Mesenchymal stem cell (in vitro differentiated cells and primary cell): ENCODE results near the gene CBY1.
A peak's percentile ranks its signal among the peaks of the same experiment; 100 is the strongest.

ENCODE experiments used
- DNase-seq: peaks from one replicate; pipeline ENCODE4 v3.0.0-alpha.2; 2013
- H2AFZ ChIP-seq: one replicate; pipeline ENCODE4 v1.6.1; 2013; ENCODE audit warnings: low read depth, mild to moderate bottlenecking, control low read depth, inconsistent platforms, low read length, moderate library complexity
- H2AK5ac ChIP-seq: 2 replicates; pipeline ENCODE4 v1.6.1; 2013; ENCODE audit warnings: low read length, moderate library complexity, mild to moderate bottlenecking, inconsistent platforms; ENCODE audit not compliant: severe bottlenecking
- H2BK120ac ChIP-seq: one replicate; pipeline ENCODE4 v1.6.1; 2013; ENCODE audit warnings: low read depth, mild to moderate bottlenecking, inconsistent platforms, low read length, moderate library complexity
- H2BK12ac ChIP-seq, 2 experiments: one replicate each; pipeline ENCODE4 v1.6.1; 2013; ENCODE audit warnings: inconsistent platforms in 2 of 2, low read length in 2 of 2, mild to moderate bottlenecking in 2 of 2, moderate library complexity in 2 of 2, control low read depth in 1 of 2
- H2BK15ac ChIP-seq: one replicate; pipeline ENCODE4 v1.6.1; 2013; ENCODE audit warnings: mild to moderate bottlenecking, low read depth, inconsistent platforms; ENCODE audit not compliant: poor library complexity, severe bottlenecking
- H2BK5ac ChIP-seq: 2 replicates; pipeline ENCODE4 v1.6.1; 2013; ENCODE audit warnings: low read depth, mild to moderate bottlenecking, low read length, control low read depth, inconsistent platforms; ENCODE audit not compliant: poor library complexity, severe bottlenecking
- H3K14ac ChIP-seq, 2 experiments: one replicate each; pipeline ENCODE4 v1.6.1; 2013; ENCODE audit warnings: inconsistent platforms in 2 of 2, low read length in 2 of 2, control low read depth in 1 of 2, mild to moderate bottlenecking in 1 of 2, moderate library complexity in 1 of 2
- H3K18ac ChIP-seq, 2 experiments: one replicate each; pipeline ENCODE4 v1.6.1; 2013; ENCODE audit warnings: inconsistent platforms in 2 of 2, low read length in 2 of 2, control low read depth in 1 of 2, low read depth in 1 of 2, mild to moderate bottlenecking in 1 of 2
- H3K23ac ChIP-seq, 2 experiments: one replicate each; pipeline ENCODE4 v1.6.1; 2013; ENCODE audit warnings: inconsistent platforms in 2 of 2, low read length in 2 of 2, mild to moderate bottlenecking in 2 of 2, moderate library complexity in 2 of 2, control low read depth in 1 of 2
- H3K27ac ChIP-seq: 2 replicates; pipeline ENCODE4 v1.5.1; 2013; ENCODE audit warnings: mild to moderate bottlenecking, moderate library complexity, low read length, control low read depth, inconsistent platforms; ENCODE audit not compliant: poor library complexity, severe bottlenecking
- H3K27me3 ChIP-seq, 2 experiments: 2 replicates each; pipeline versions ENCODE4 v1.6.1 to v1.7.0; 2013; ENCODE audit warnings: low read length in 2 of 2, mild to moderate bottlenecking in 2 of 2, moderate library complexity in 2 of 2, control low read depth in 1 of 2, inconsistent platforms in 1 of 2; ENCODE audit not compliant: control insufficient read depth in 1 of 2, insufficient read depth in 1 of 2
- H3K36me3 ChIP-seq, 2 experiments: 2 replicates each; pipeline versions ENCODE4 v1.6.1 to v1.7.0; 2013; ENCODE audit warnings: low read length in 2 of 2, control low read depth in 1 of 2, inconsistent platforms in 1 of 2, low read depth in 1 of 2, mild to moderate bottlenecking in 1 of 2; ENCODE audit not compliant: insufficient read depth in 2 of 2, control insufficient read depth in 1 of 2
- H3K4ac ChIP-seq, 2 experiments: one replicate each; pipeline ENCODE4 v1.6.1; 2013; ENCODE audit warnings: inconsistent platforms in 2 of 2, low read length in 2 of 2, mild to moderate bottlenecking in 2 of 2, moderate library complexity in 2 of 2, control low read depth in 1 of 2, low read depth in 1 of 2
- H3K4me1 ChIP-seq: 2 replicates; pipeline ENCODE4 v1.6.1; 2013; ENCODE audit warnings: low read depth, low read length, control low read depth; ENCODE audit not compliant: control insufficient read depth, insufficient read depth
- H3K4me2 ChIP-seq: 2 replicates; pipeline ENCODE4 v1.6.1; 2013; ENCODE audit warnings: low read length, mild to moderate bottlenecking, inconsistent platforms; ENCODE audit not compliant: poor library complexity, severe bottlenecking
- H3K4me3 ChIP-seq, 2 experiments: 2 replicates each; pipeline versions ENCODE4 v1.5.1 to v1.7.0; 2013; ENCODE audit warnings: low read length in 2 of 2, mild to moderate bottlenecking in 2 of 2, control low read depth in 1 of 2, low read depth in 1 of 2; ENCODE audit not compliant: insufficient read depth in 1 of 2
- H3K79me1 ChIP-seq: replicated peaks from 2 replicates; pipeline ENCODE4 v1.6.1; 2013; ENCODE audit warnings: mild to moderate bottlenecking, control low read depth, low read length, inconsistent platforms; ENCODE audit not compliant: poor library complexity, severe bottlenecking
- H3K9ac ChIP-seq: 2 replicates; pipeline ENCODE4 v1.7.0; 2013; ENCODE audit warnings: mild to moderate bottlenecking, low read length, moderate library complexity
- H3K9me3 ChIP-seq: 2 replicates; pipeline ENCODE4 v1.7.0; 2013; ENCODE audit warnings: mild to moderate bottlenecking, low read length; ENCODE audit not compliant: control insufficient read depth
- H4K8ac ChIP-seq: one replicate; pipeline ENCODE4 v1.6.1; 2013; ENCODE audit warnings: inconsistent platforms, mild to moderate bottlenecking, low read length, moderate library complexity
- H4K91ac ChIP-seq: one replicate; pipeline ENCODE4 v1.6.1; 2013; ENCODE audit warnings: mild to moderate bottlenecking, low read length, inconsistent platforms
- WGBS: methylation state at CpG from one replicate; pipeline ENCODE4 v1.1.7; 2013; ENCODE audit warnings: mixed read lengths; 5-methylcytosine and 5-hydroxymethylcytosine counted together

The CBY1 gene

GRCh38 chr22:38681582-38682335, 25.3 kb downstream of the CBY1 start, which contains the start of gene TOMM22:
TSS of gene TOMM22 (plus strand) at chr22:38681957. CDS start at chr22:38681979, 22 bp downstream.
- H3K4me1 ChIP-seq, result peaks cover 8% of the 10 kb centered on the region
- H4K91ac ChIP-seq, result peak within 1 kb of the TSS; percentile 89
- H3K14ac ChIP-seq, result no peak within 1 kb of the TSS
- H3K79me1 ChIP-seq, result peaks cover 32% of the 10 kb centered on the region
- no peak within 1 kb of the TSS for H3K23ac ChIP-seq
- peak within 1 kb of the TSS; percentile 96 for H3K9ac ChIP-seq
- H3K36me3 ChIP-seq, result peaks cover 30 to 37% of the 10 kb centered on the region in 2 experiments
- H2BK12ac ChIP-seq, result no peak within 1 kb of the TSS
- H2AK5ac ChIP-seq, result no peak within 1 kb of the TSS
- DNase-seq, result peak; percentile 92
- peak within 1 kb of the TSS; percentile 24 for H3K27ac ChIP-seq
- H2BK15ac ChIP-seq, result no peak within 1 kb of the TSS
- peak within 1 kb of the TSS; percentile 97 for H3K4me2 ChIP-seq
- peak within 1 kb of the TSS; percentile 100 for H4K8ac ChIP-seq
- no peak within 1 kb of the TSS for H2BK5ac ChIP-seq
- no peaks in the 10 kb centered on the region for H3K9me3 ChIP-seq
- peak within 1 kb of the TSS; percentile 90 for H2AFZ ChIP-seq
- no peak within 1 kb of the TSS for H2BK120ac ChIP-seq
- peak within 1 kb of the TSS; percentile 88 to 99 for H3K4me3 ChIP-seq
- peak within 1 kb of the TSS; percentile 62 to 95 for H3K18ac ChIP-seq
- peak within 1 kb of the TSS; percentile 54 to 69 for H3K4ac ChIP-seq
- under 1% methylated on average over 60 of the region's 60 CpGs for WGBS
- no peaks in the 10 kb centered on the region for H3K27me3 ChIP-seq

- Histone ChIP-seq H3K4me2 (no peak overlapping the region), H2BK15ac (no peak overlapping the region), H2AFZ (no peak overlapping the region), H3K9ac (no peak overlapping the region), H3K36me3 (peaks cover 47 to 67% of the 10 kb centered on the region in 2 experiments), H3K79me1 (peaks cover 44% of the 10 kb centered on the region), H3K14ac (no peak overlapping the region), H4K91ac (no peak overlapping the region), H3K9me3 (no peaks in the 10 kb centered on the region), H3K27ac (no peak overlapping the region), H3K4me3 (no peak overlapping the region), H3K27me3 (no peaks in the 10 kb centered on the region), H2AK5ac (no peak overlapping the region), H3K18ac (no peak overlapping the region), H2BK5ac (no peak overlapping the region), H3K23ac (no peak overlapping the region), H3K4ac (no peak overlapping the region), H3K4me1 (peaks cover 10% of the 10 kb centered on the region), H2BK120ac (no peak overlapping the region), H4K8ac (no peak overlapping the region), H2BK12ac (no peak overlapping the region)
- 97% methylated on average over 9 of the region's 9 CpGs for WGBS
- no peak for DNase-seq
Observed at GRCh38 chr22:38684895-38685294, 28.5 kb downstream of the CBY1 start.

GRCh38 chr22:38685761-38686160, 29.3 kb downstream of the CBY1 start:
- no peak overlapping the region for H3K9ac ChIP-seq
- H3K14ac ChIP-seq, result no peak overlapping the region
- H3K18ac ChIP-seq, result no peak overlapping the region
- no peak for DNase-seq
- H3K4me3 ChIP-seq, result no peak overlapping the region
- no peak overlapping the region for H3K4ac ChIP-seq
- H3K23ac ChIP-seq, result no peak overlapping the region
- peaks cover 55 to 75% of the 10 kb centered on the region in 2 experiments for H3K36me3 ChIP-seq
- WGBS, result 100% methylated on average over 1 of the region's 1 CpG
- peaks cover 42% of the 10 kb centered on the region for H3K79me1 ChIP-seq
- no peak overlapping the region for H2AFZ ChIP-seq
- H2BK12ac ChIP-seq, result no peak overlapping the region
- H3K4me1 ChIP-seq, result peaks cover 10% of the 10 kb centered on the region
- no peak overlapping the region for H2BK15ac ChIP-seq
- H3K9me3 ChIP-seq, result no peaks in the 10 kb centered on the region
- no peak overlapping the region for H3K27ac ChIP-seq
- H2BK5ac ChIP-seq, result no peak overlapping the region
- no peaks in the 10 kb centered on the region for H3K27me3 ChIP-seq
- no peak overlapping the region for H3K4me2 ChIP-seq
- no peak overlapping the region for H4K8ac ChIP-seq
- no peak overlapping the region for H2AK5ac ChIP-seq
- no peak overlapping the region for H2BK120ac ChIP-seq
- no peak overlapping the region for H4K91ac ChIP-seq

- Histone ChIP-seq H4K8ac (no peak overlapping the region), H3K27ac (no peak overlapping the region), H2BK120ac (no peak overlapping the region), H3K79me1 (peaks cover 38% of the 10 kb centered on the region), H3K36me3 (peaks cover 46 to 87% of the 10 kb centered on the region in 2 experiments), H3K4ac (no peak overlapping the region), H2BK5ac (no peak overlapping the region), H3K4me2 (no peak overlapping the region), H2AK5ac (no peak overlapping the region), H3K9ac (no peak overlapping the region), H3K9me3 (no peaks in the 10 kb centered on the region), H2AFZ (no peak overlapping the region), H2BK15ac (no peak overlapping the region), H4K91ac (no peak overlapping the region), H3K4me1 (peaks cover 2% of the 10 kb centered on the region), H3K14ac (no peak overlapping the region), H3K23ac (no peak overlapping the region), H2BK12ac (no peak overlapping the region), H3K27me3 (no peaks in the 10 kb centered on the region), H3K4me3 (no peak overlapping the region), H3K18ac (no peak overlapping the region)
- DNase-seq, result no peak
- no CpG with 5 or more reads among the region's 1 CpG for WGBS
Observed at GRCh38 chr22:38689651-38690050, 33.2 kb downstream of the CBY1 start.
